Natural killer cell treated with Interleukin-12 subunit alpha and Interleukin-12 subunit beta and Interleukin-15 and Interleukin-18, amount 100 ng/mL, for 72 hours (primary cell): ENCODE data around the gene KANSL1. TPM values are rescaled to one million over a fixed set of nuclear protein-coding genes. Genes with fewer than 3 reads are reported as not detected.

Experiments
- ATAC-seq, 2 donors: fragments of 150-1000 bp; cut with Tn5 transposase in 1 of 2; sonication (Bioruptor Pico), chemical (Tn5 transposase) in 1 of 2; 2 replicates each; pipeline ENCODE4 v1.10.0; 2021
- DNase-seq: peaks from one replicate; pipeline ENCODE4 v3.0.0; 2022; ENCODE audit warnings: low spot score
- H3K27ac Mint-ChIP-seq, 2 donors: 1 replicate in 1 of 2; 2 replicates in 1 of 2; pipeline ENCODE4 v1.8.0; 2022; ENCODE audit warnings: mixed read lengths in 2 of 2, mild to moderate bottlenecking in 1 of 2, moderate library complexity in 1 of 2
- H3K27me3 Mint-ChIP-seq, 2 donors: 1 replicate in 1 of 2; 2 replicates in 1 of 2; pipeline ENCODE4 v1.8.0; 2022; ENCODE audit warnings: mixed read lengths in 2 of 2
- H3K36me3 Mint-ChIP-seq: one replicate; pipeline ENCODE4 v1.8.0; 2022; ENCODE audit warnings: mixed read lengths
- H3K4me1 Mint-ChIP-seq, 2 donors: 1 replicate in 1 of 2; 2 replicates in 1 of 2; pipeline ENCODE4 v1.8.0; 2022; ENCODE audit warnings: low read depth in 2 of 2, mixed read lengths in 2 of 2, mild to moderate bottlenecking in 1 of 2
- H3K4me3 Mint-ChIP-seq: one replicate; pipeline ENCODE4 v1.8.0; 2022; ENCODE audit warnings: mixed read lengths
- H3K9me3 Mint-ChIP-seq: 2 replicates; pipeline ENCODE4 v1.8.0; 2022; ENCODE audit warnings: mixed read lengths
- total RNA-seq, 2 donors: library from RNA; stranded (reverse); gene quantifications; one replicate each; pipeline ENCODE4 v1.2.3, GENCODE V29; 2022

KANSL1 gene
- total RNA-seq, 2 donors from 2014 or later, result 127 to 161 TPM

DNA sequence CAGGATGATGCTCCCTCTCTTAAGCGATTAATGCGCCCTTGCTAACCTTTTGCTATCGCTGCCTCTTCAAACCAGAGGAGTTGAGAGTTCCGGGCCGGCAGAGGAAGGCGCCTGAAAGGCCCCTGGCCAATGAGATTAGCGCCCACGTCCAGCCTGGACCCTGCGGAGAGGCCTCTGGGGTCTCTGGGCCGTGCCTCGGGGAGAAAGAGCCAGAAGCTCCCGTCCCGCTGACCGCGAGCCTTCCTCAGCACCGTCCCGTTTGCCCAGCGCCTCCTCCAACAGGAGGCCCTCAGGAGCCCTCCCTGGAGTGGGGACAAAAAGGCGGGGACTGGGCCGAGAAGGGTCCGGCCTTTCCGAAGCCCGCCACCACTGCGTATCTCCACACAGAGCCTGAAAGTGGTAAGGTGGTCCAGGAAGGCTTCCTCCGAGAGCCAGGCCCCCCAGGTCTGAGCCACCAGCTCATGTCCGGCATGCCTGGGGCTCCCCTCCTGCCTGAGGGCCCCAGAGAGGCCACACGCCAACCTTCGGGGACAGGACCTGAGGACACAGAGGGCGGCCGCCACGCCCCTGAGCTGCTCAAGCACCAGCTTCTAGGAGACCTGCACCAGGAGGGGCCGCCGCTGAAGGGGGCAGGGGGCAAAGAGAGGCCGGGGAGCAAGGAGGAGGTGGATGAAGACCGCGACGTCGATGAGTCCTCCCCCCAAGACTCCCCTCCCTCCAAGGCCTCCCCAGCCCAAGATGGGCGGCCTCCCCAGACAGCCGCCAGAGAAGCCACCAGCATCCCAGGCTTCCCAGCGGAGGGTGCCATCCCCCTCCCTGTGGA is 210.2 kb downstream of the KANSL1 start:
- Mint-ChIP-seq H3K4me1 (no peaks in the 10 kb centered on the region), H3K4me3 (no peak overlapping the region), H3K9me3 (no peaks in the 10 kb centered on the region), H3K27ac (no peak overlapping the region), H3K27me3 (peaks cover 0 to 3% of the 10 kb centered on the region in 2 donors), H3K36me3 (no peaks in the 10 kb centered on the region)
- DNase-seq (no peak), ATAC-seq (no peak)

DNA sequence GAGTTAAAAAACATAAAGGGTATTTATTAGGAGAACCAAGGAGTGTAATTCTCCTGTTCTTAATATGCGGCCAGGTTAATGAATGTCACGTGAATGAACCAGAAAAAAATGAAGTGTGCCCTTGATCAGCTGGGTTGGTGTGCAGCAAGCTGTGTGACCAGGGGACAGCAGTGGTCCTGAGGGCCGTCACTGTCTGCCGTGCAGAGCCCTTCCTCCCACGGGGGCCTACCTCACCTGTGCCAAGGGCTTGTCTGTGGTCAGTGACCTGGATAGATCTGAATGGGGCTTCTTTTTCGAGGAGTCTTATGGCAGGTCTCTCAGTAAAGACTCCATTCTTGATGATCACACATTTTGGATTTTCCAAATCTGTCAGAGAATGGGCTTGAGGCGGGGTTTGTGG is 211.9 kb downstream of the KANSL1 start:
- peak; percentile 20 for DNase-seq
- Mint-ChIP-seq H3K27me3 (peaks cover 0 to 3% of the 10 kb centered on the region in 2 donors), H3K9me3 (no peaks in the 10 kb centered on the region), H3K4me3 (no peak overlapping the region), H3K27ac (no peak overlapping the region), H3K4me1 (no peaks in the 10 kb centered on the region), H3K36me3 (no peaks in the 10 kb centered on the region)
- no peak for ATAC-seq

DNA sequence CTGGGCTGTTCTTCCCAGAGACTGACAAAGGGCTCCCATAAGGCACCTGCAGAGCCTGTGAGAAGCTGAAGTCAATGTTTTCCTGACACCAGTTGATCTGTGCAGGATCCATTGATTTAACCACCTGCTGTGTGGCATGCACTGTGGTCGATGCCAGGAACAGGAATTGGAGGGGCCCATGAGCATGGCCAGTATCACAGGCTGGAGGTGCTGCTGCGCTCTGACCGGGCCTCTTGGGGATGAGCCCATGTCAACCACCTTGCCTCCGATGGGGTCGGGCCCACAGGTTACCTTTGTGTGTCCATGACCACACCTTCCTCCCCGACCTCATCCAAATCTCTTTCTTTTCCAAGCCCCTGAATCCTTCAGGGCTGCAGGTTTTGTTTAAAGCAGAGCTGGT is 212.4 kb downstream of the KANSL1 start:
- DNase-seq (no peak), ATAC-seq (no peak)
- no peaks in the 10 kb centered on the region for H3K9me3 Mint-ChIP-seq
- no peaks in the 10 kb centered on the region for H3K36me3 Mint-ChIP-seq
- no peak overlapping the region for H3K27ac Mint-ChIP-seq
- H3K4me1 Mint-ChIP-seq, result no peaks in the 10 kb centered on the region
- no peak overlapping the region for H3K4me3 Mint-ChIP-seq
- peaks cover 0 to 2% of the 10 kb centered on the region in 2 donors for H3K27me3 Mint-ChIP-seq

Other genes starting within 250 kb of the KANSL1 start
- not detected for gene STH, start 194.2 kb downstream of the KANSL1 start, total RNA-seq
- gene LRRC37A, start 101.7 kb upstream of the KANSL1 start, total RNA-seq, result 1 to 10 TPM; 1.9 to 2.2 TPM
- gene ARL17B, start 168.3 kb upstream of the KANSL1 start, total RNA-seq, result 10 to 100 TPM; 25.1 to 31.3 TPM